ENCODE results near the gene BLCAP. TPM values are rescaled to one million over a fixed set of nuclear protein-coding genes. Genes with fewer than 3 reads are reported as not detected.

The BLCAP gene
- total and polyA plus RNA-seq, 2 experiments from 2014 or later = 62.2 to 64.8 TPM

- H3K79me2 ChIP-seq (replicated peaks; ENCODE audit: insufficient read depth) = no peaks in the 10 kb centered on the region
- H3K27me3 ChIP-seq (ENCODE audit: insufficient read depth) = no peaks in the 10 kb centered on the region
- H3K4me2 ChIP-seq = peak overlapping the region; percentile 34
- Mint-ChIP-seq H3K27ac (no peak overlapping the region), H3K27me3 (ENCODE audit: insufficient read depth, low read depth, poor library complexity) (peaks cover 4% of the 10 kb centered on the region), H3K9me3 (no peaks in the 10 kb centered on the region), H3K36me3 (ENCODE audit: low read depth) (no peaks in the 10 kb centered on the region), H3K4me3 (no peak overlapping the region), H3K4me1 (peaks cover 16% of the 10 kb centered on the region; the same call in 2 of the 3 replicates)
- no peaks in the 10 kb centered on the region for H4K20me1 ChIP-seq (replicated peaks; ENCODE audit: insufficient read depth)
- H3K27ac ChIP-seq (ENCODE audit: low read depth) = no peak overlapping the region
- DNase-seq (ENCODE audit: low spot score) (no peak), ATAC-seq (no peak)
- H3K9me2 ChIP-seq (ENCODE audit: insufficient read depth) = no peaks in the 10 kb centered on the region
- no peak for TF ChIP-seq POLR2AphosphoS5 (IDR thresholded peaks at IDR 0.05; ENCODE audit: low read depth)
- no peak for TF ChIP-seq EZH2 (IDR thresholded peaks at IDR 0.05; ENCODE audit: low read depth, unreplicated experiment)
- no peak for TF ChIP-seq ZNF114 (CRISPR knock-in tag; IDR thresholded peaks at IDR 0.05)
- TF ChIP-seq CREB1 (CRISPR knock-in tag; IDR thresholded peaks at IDR 0.05; ENCODE audit: low read depth) = no peak
- no peak for TF ChIP-seq ZNF462 (CRISPR knock-in tag; IDR thresholded peaks at IDR 0.05)
- TF ChIP-seq STAT1 (IDR thresholded peaks at IDR 0.05; ENCODE audit: unreplicated experiment) = no peak
- TF ChIP-seq ETS1 (IDR thresholded peaks at IDR 0.05) = no peak
- TF ChIP-seq EZH2phosphoT487 (IDR thresholded peaks at IDR 0.05; ENCODE audit: unreplicated experiment) = no peak
- H3K36me3 ChIP-seq (ENCODE audit: insufficient read depth) = no peaks in the 10 kb centered on the region
- no peak overlapping the region for H3K4me3 ChIP-seq
- no peaks in the 10 kb centered on the region for H3F3A ChIP-seq (replicated peaks; ENCODE audit: low read depth)
- no peak overlapping the region for H2AFZ ChIP-seq
- H3K4me1 ChIP-seq (ENCODE audit: insufficient read depth) = peaks cover 12% of the 10 kb centered on the region
These were observed 9.8 kb upstream of the BLCAP start for GRCh38 chr20:37537505-37537904.

Measured in GM23338 (cell line).